GM12878 (cell line): ENCODE data around the gene CNTRL. TPM values are rescaled to one million over a fixed set of nuclear protein-coding genes. Genes with fewer than 3 reads are reported as not detected.

Source experiments
- ATAC-seq: fragments of 200-7000 bp; cut with Tn5 transposase; 3 replicates; pipeline ENCODE4 v1.9.1; 2020; ENCODE audit warnings: mild to moderate bottlenecking, moderate library complexity
- BruUV-seq: library from RNA; stranded (reverse); fragments of 400-500 nt; replicated peaks from 2 replicates; lab custom pipeline; 2021; lab: Mats Ljungman, UMichigan
- CTCF ChIA-PET: fragments of 300-600 bp; sonication (Branson Sonifier 250); formaldehyde crosslinking; extraction: SDS; loops from one replicate; lab custom pipeline; 2021; ENCODE audit warnings: inconsistent platforms; lab: Yijun Ruan, JAX
- POLR2A ChIA-PET: fragments of 350-600 bp; formaldehyde crosslinking; extraction: SDS; loops from one replicate; lab custom pipeline; 2021; ENCODE audit warnings: inconsistent platforms; lab: Charles Lee
- RAD21 ChIA-PET: fragments of 300-600 bp; sonication (Branson Sonifier 250); formaldehyde crosslinking; loops from one replicate; lab custom pipeline; 2023; ENCODE audit warnings: antibody characterized with exemption; ENCODE audit not compliant: unreplicated experiment; lab: Charles Lee
- SMC1A ChIA-PET: fragments of 300-600 bp; sonication (Branson Sonifier 250); formaldehyde crosslinking; loops from one replicate; lab custom pipeline; 2023; ENCODE audit not compliant: unreplicated experiment, uncharacterized antibody; lab: Charles Lee
- DNase-seq: peaks from one replicate; pipeline ENCODE4 v3.0.0-alpha.2; 2011; ENCODE audit warnings: low read depth, low spot score
- FAIRE-seq: peaks from 3 replicates; lab custom pipeline; 2011; peaks lifted over from hg19 to GRCh38; lab: Jason Lieb, UNC
- H2AFZ ChIP-seq: 2 replicates; pipeline ENCODE4 v1.6.0; 2011; ENCODE audit warnings: low read depth, low read length, control low read depth; ENCODE audit not compliant: control insufficient read depth
- H3K27ac ChIP-seq: 2 replicates; pipeline ENCODE4 v1.5.1; 2011; ENCODE audit warnings: control low read depth; ENCODE audit not compliant: control insufficient read depth, insufficient read depth
- H3K27me3 ChIP-seq, 2 experiments: replicated peaks in 1 of 2; 2 replicates each; pipeline versions ENCODE4 v1.6.0 to v1.6.1; 2011; ENCODE audit warnings: low read length in 1 of 2; ENCODE audit not compliant: control insufficient read depth in 2 of 2, insufficient read depth in 2 of 2
- H3K36me3 ChIP-seq, 2 experiments: 2 replicates each; pipeline ENCODE4 v1.5.1; 2011; ENCODE audit warnings: low read length in 1 of 2; ENCODE audit not compliant: control insufficient read depth in 2 of 2, insufficient read depth in 2 of 2
- H3K4me1 ChIP-seq: 2 replicates; pipeline ENCODE4 v1.6.1; 2011; ENCODE audit warnings: mild to moderate bottlenecking, low read length, moderate library complexity, mixed read lengths; ENCODE audit not compliant: control insufficient read depth, insufficient read depth
- H3K4me2 ChIP-seq: 2 replicates; pipeline ENCODE4 v1.6.0; 2011; ENCODE audit warnings: control low read depth; ENCODE audit not compliant: control insufficient read depth, insufficient read depth
- H3K4me3 ChIP-seq: fragments of 200-600 bp; sonication (generic); 2 replicates; pipeline ENCODE4 v1.5.1; 2016
- H3K79me2 ChIP-seq: 2 replicates; pipeline ENCODE4 v1.6.0; 2011; ENCODE audit warnings: low read length; ENCODE audit not compliant: control insufficient read depth, insufficient read depth
- H3K9ac ChIP-seq: 2 replicates; pipeline ENCODE4 v1.8.0; 2011; ENCODE audit warnings: low read length, control low read depth, mixed read lengths; ENCODE audit not compliant: control insufficient read depth, insufficient read depth
- H3K9me3 ChIP-seq: replicated peaks from 3 replicates; pipeline ENCODE4 v1.5.1; 2011; ENCODE audit warnings: mild to moderate bottlenecking, low read length; ENCODE audit not compliant: control insufficient read depth, insufficient read depth
- H4K20me1 ChIP-seq: 2 replicates; pipeline ENCODE4 v1.6.0; 2011; ENCODE audit not compliant: control insufficient read depth, insufficient read depth
- ATF7 ChIP-seq: fragments of 450-650 bp; IDR thresholded peaks from 2 replicates; pipeline ENCODE4 v1.6.1; 2016; ENCODE audit warnings: low read depth, mild to moderate bottlenecking
- CBFB ChIP-seq: IDR thresholded peaks from 2 replicates; pipeline ENCODE4 v1.6.1; 2016; ENCODE audit warnings: antibody characterized with exemption, low read depth
- CREM ChIP-seq: IDR thresholded peaks from 2 replicates; pipeline ENCODE4 v1.6.1; 2014; ENCODE audit warnings: antibody characterized with exemption, low read depth
- HDGF ChIP-seq: fragments of 450-650 bp; IDR thresholded peaks from 2 replicates; pipeline ENCODE4 v1.6.1; 2016; ENCODE audit warnings: antibody characterized with exemption
- JUNB ChIP-seq: IDR thresholded peaks from 2 replicates; pipeline ENCODE4 v1.6.1; 2016; ENCODE audit warnings: antibody characterized with exemption, mild to moderate bottlenecking
- MLLT1 ChIP-seq: fragments of 450-650 bp; IDR thresholded peaks from 2 replicates; pipeline ENCODE4 v1.6.1; 2016; ENCODE audit warnings: mild to moderate bottlenecking
- NBN ChIP-seq: fragments of 450-650 bp; IDR thresholded peaks from 2 replicates; pipeline ENCODE4 v1.6.1; 2016
- PBX3 ChIP-seq: IDR thresholded peaks from 2 replicates; pipeline ENCODE4 v1.6.1; 2011; ENCODE audit warnings: mild to moderate bottlenecking, low read depth, low read length, moderate library complexity; ENCODE audit not compliant: insufficient replicate concordance
- SIX5 ChIP-seq: IDR thresholded peaks from 2 replicates; pipeline ENCODE4 v1.6.1; 2011; ENCODE audit warnings: mild to moderate bottlenecking, low read depth, low read length, moderate library complexity; ENCODE audit not compliant: severe bottlenecking
- SMARCA5 ChIP-seq: fragments of 450-650 bp; IDR thresholded peaks from 2 replicates; pipeline ENCODE4 v1.6.1; 2017; ENCODE audit warnings: mild to moderate bottlenecking
- YBX1 ChIP-seq: fragments of 450-650 bp; IDR thresholded peaks from 2 replicates; pipeline ENCODE4 v1.6.1; 2016; ENCODE audit warnings: antibody characterized with exemption
- YY1 ChIP-seq: IDR thresholded peaks from 2 replicates; pipeline ENCODE4 v1.6.1; 2011; ENCODE audit warnings: low read depth, mild to moderate bottlenecking, low read length
- ZNF217 ChIP-seq: fragments of 450-650 bp; IDR thresholded peaks from 2 replicates; pipeline ENCODE4 v1.6.1; 2017; ENCODE audit warnings: antibody characterized with exemption, mild to moderate bottlenecking
- ZNF24 ChIP-seq: fragments of 450-650 bp; IDR thresholded peaks from 2 replicates; pipeline ENCODE4 v1.6.1; 2017; ENCODE audit warnings: antibody characterized with exemption, mild to moderate bottlenecking
- WGBS: methylation state at CpG from one replicate; pipeline ENCODE4 v1.1.6; 2016; ENCODE audit warnings: low lambda C conversion rate; ENCODE audit not compliant: insufficient replicate concordance, insufficient coverage; ENCODE audit errors: missing lambda C conversion rate; 5-methylcytosine and 5-hydroxymethylcytosine counted together
- in situ Hi-C: fragments of 300-500 bp; cut with MboI; formaldehyde crosslinking; loops from 9 replicates; pipeline ENCODE4 v1.14.3; 2018; ENCODE audit warnings: mixed read lengths
- intact Hi-C: fragments of 100-400 bp; cut with micrococcal nuclease; formaldehyde crosslinking; loops from one replicate; pipeline ENCODE4 v1.14.2; 2022; ENCODE audit not compliant: unreplicated experiment
- polyA plus RNA-seq, 11 experiments: library from polyadenylated mRNA; depleted of rRNA in 4 of 11; unstranded in 6 of 11; stranded (reverse) in 5 of 11; fragments of >200 nt; fragmentation: Nextera tagmentation in 4 of 11; fragmentation: Illumina TruSeq in 1 of 11; extraction: Ambion mirVana in 4 of 11; extraction: Trizol in 1 of 11; gene quantifications; 1 replicate in 1 of 11; 2 replicates in 10 of 11; pipeline versions ENCODE4 v1.2.1 to v1.2.3, GENCODE V29; 2011 to 2016; ENCODE audit warnings: inconsistent platforms in 2 of 11, missing spikeins in 2 of 11, low read depth in 1 of 11
- total RNA-seq, 4 experiments: library from RNA; depleted of rRNA in 3 of 4; stranded (reverse); fragments of >200 nt in 3 of 4; fragmentation: Illumina TruSeq in 1 of 4; extraction: Trizol in 1 of 4; gene quantifications; 2 replicates each; pipeline versions ENCODE4 v1.2.1 to v1.2.3, GENCODE V29; 2013 to 2021
- TF ChIP-seq, protein P1 (sequence below): fragments of 450-650 bp; IDR thresholded peaks from 2 replicates; pipeline ENCODE4 v1.6.1; 2016; ENCODE audit warnings: mild to moderate bottlenecking

Gene CNTRL
- total and polyA plus RNA-seq, 10 of the 15 experiments (the other 5 are each of a cell fraction or from before 2014, with no cell fraction given), result 20.0 to 65.4 (median 38.8) TPM

DNA sequence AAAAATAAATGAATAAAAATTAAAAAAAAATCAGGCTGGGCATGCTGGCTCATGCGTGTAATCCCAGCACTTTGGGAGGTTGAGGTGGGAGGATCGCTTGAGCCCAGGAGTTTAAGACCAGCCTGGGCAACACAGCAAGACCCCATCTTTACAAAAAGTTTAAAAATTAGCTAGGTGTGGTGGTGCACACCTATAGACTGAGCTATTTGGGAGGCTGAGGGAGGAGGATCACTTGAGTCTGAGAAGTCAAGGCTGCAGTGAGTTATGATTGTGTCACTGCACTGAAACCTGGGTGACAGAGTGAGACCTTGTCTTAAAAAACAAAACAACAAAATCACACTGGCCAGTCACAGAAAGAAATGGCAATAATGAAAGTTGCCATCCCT lies 3.4 kb upstream of the CNTRL start:
- Histone ChIP-seq H3K79me2 (peaks cover 28% of the 10 kb centered on the region), H3K27ac (peak overlapping the region; percentile 91), H3K4me3 (peak overlapping the region; percentile 61), H3K9ac (peak overlapping the region; percentile 69; the same call in 1 of the 2 replicates), H3K9me3 (no peaks in the 10 kb centered on the region; the same call in 1 of the 3 replicates), H3K4me1 (peaks cover 29% of the 10 kb centered on the region), H4K20me1 (no peaks in the 10 kb centered on the region), H3K4me2 (peak overlapping the region; percentile 64), H2AFZ (peak overlapping the region; percentile 16), H3K36me3 (no peaks in the 10 kb centered on the region), H3K27me3 (no peaks in the 10 kb centered on the region)
- DNase-seq, result no peak
- in situ Hi-C loops (no loop called here), intact Hi-C loops (loop anchor here (5.0 kb wide), 2 partner anchors 51 to 139 kb away; no protein-coding TSS in a partner anchor)
- ChIA-PET SMC1A (interaction anchor here (0.7 to 8.9 kb wide), 13 partner anchors 10 to 316 kb away, joined by 3 to 66 read pairs (median 4); partner anchors contain the start of gene FBXW2), RAD21 (interaction anchor here (0.6 to 2.7 kb wide), 9 partner anchors 9 to 316 kb away, joined by 3 to 11 read pairs (median 3); partner anchors contain the start of gene TRAF1), POLR2A (interaction anchor here (0.7 to 3.8 kb wide), 5 partner anchors 48 to 131 kb away, joined by 3 to 22 read pairs (median 4); no protein-coding TSS in a partner anchor), CTCF (interaction anchor here (0.7 to 6.4 kb wide), 17 partner anchors 9 to 356 kb away, joined by 3 to 78 read pairs (median 3); partner anchors contain the start of gene MEGF9)
- no peak for FAIRE-seq
- TF ChIP-seq ATF7 (peak; percentile 41; the same call in 1 of the 2 replicates), NBN (peak; percentile 32; the same call in 1 of the 2 replicates), ZNF24 (peak; percentile 59; the same call in 1 of the 2 replicates), MLLT1 (0 out of 2 replicates have a peak, but pooled peaks have one; percentile 27), CREM (no peak), PBX3 (peak; percentile 11), YBX1 (0 out of 2 replicates have a peak, but pooled peaks have one; percentile 18), ZNF217 (peak; percentile 66; the same call in 1 of the 2 replicates), SMARCA5 (peak; percentile 90), SIX5 (no peak), HDGF (peak; percentile 70), YY1 (no peak), CBFB (0 out of 2 replicates have a peak, but pooled peaks have one; percentile 13), JUNB (0 out of 2 replicates have a peak, but pooled peaks have one; percentile 13)
- TF ChIP-seq, protein P1, sequence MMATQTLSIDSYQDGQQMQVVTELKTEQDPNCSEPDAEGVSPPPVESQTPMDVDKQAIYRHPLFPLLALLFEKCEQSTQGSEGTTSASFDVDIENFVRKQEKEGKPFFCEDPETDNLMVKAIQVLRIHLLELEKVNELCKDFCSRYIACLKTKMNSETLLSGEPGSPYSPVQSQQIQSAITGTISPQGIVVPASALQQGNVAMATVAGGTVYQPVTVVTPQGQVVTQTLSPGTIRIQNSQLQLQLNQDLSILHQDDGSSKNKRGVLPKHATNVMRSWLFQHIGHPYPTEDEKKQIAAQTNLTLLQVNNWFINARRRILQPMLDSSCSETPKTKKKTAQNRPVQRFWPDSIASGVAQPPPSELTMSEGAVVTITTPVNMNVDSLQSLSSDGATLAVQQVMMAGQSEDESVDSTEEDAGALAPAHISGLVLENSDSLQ, result peak; percentile 74
- 94% methylated on average over 2 of the region's 2 CpGs for WGBS
- no TSS peak for BruUV-seq
- ATAC-seq, result peak; percentile 19
